SK-N-SH treated with all-trans-retinoic acid at 6 μM for 48 hours (cell line): ENCODE measurements around the gene PDCD1LG2.
A peak's percentile ranks its signal among the peaks of the same experiment; 100 is the strongest.

Experiments
- CSDC2 ChIP-seq: fragments of 250-450 bp; sonication (Bioruptor Pico); IDR thresholded peaks from 2 replicates; pipeline ENCODE4 v1.5.0; 2020; ENCODE audit warnings: mild to moderate bottlenecking, moderate library complexity
- ESRRG ChIP-seq: fragments of 250-450 bp; sonication (Bioruptor Pico); IDR thresholded peaks from 2 replicates; pipeline ENCODE4 v1.6.1; 2021; ENCODE audit warnings: mild to moderate bottlenecking
- ISL1 ChIP-seq: fragments of 250-450 bp; sonication (Bioruptor Pico); IDR thresholded peaks from 2 replicates; pipeline ENCODE4 v2.1.2; 2022; ENCODE audit warnings: mild to moderate bottlenecking, moderate library complexity
- OSR1 ChIP-seq: fragments of 250-450 bp; sonication (Bioruptor Pico); IDR thresholded peaks from 2 replicates; pipeline ENCODE4 v1.8.0; 2022; ENCODE audit warnings: moderate library complexity, mild to moderate bottlenecking, inconsistent platforms
- RARB ChIP-seq: fragments of 250-450 bp; sonication (Bioruptor Pico); IDR thresholded peaks from 2 replicates; pipeline ENCODE4 v1.8.0; 2021; ENCODE audit warnings: mild to moderate bottlenecking, moderate library complexity
- TOX ChIP-seq: fragments of 250-450 bp; sonication (Bioruptor Pico); IDR thresholded peaks from 2 replicates; pipeline ENCODE4 v1.8.0; 2021; ENCODE audit warnings: mild to moderate bottlenecking, moderate library complexity, borderline replicate concordance
- ZFP3 ChIP-seq: fragments of 250-450 bp; sonication (Bioruptor Pico); IDR thresholded peaks from 2 replicates; pipeline ENCODE4 v1.5.0; 2020; ENCODE audit warnings: mild to moderate bottlenecking, moderate library complexity
- ZFP30 ChIP-seq: fragments of 450-650 bp; formaldehyde crosslinking; IDR thresholded peaks from 2 replicates; pipeline ENCODE4 v1.5.0; 2022; ENCODE audit warnings: mild to moderate bottlenecking, moderate library complexity
- ZNF70 ChIP-seq: fragments of 450-650 bp; formaldehyde crosslinking; IDR thresholded peaks from 2 replicates; pipeline ENCODE4 v1.5.0; 2020; ENCODE audit warnings: mild to moderate bottlenecking, moderate library complexity
- TF ChIP-seq, protein P1 (sequence below): fragments of 250-450 bp; sonication (Bioruptor Pico); IDR thresholded peaks from 2 replicates; pipeline ENCODE4 v1.8.0; 2020; ENCODE audit warnings: mild to moderate bottlenecking, moderate library complexity, borderline replicate concordance
- TF ChIP-seq, protein P2 (sequence below): fragments of 250-450 bp; sonication (Bioruptor Pico); IDR thresholded peaks from 2 replicates; pipeline ENCODE4 v1.8.0; 2021; ENCODE audit warnings: low read depth, mild to moderate bottlenecking, moderate library complexity, borderline replicate concordance
- TF ChIP-seq, protein P3 (sequence below): fragments of 250-450 bp; sonication (Bioruptor Pico); IDR thresholded peaks from 2 replicates; pipeline ENCODE4 v1.5.0; 2020; ENCODE audit warnings: mild to moderate bottlenecking, moderate library complexity

DNA sequence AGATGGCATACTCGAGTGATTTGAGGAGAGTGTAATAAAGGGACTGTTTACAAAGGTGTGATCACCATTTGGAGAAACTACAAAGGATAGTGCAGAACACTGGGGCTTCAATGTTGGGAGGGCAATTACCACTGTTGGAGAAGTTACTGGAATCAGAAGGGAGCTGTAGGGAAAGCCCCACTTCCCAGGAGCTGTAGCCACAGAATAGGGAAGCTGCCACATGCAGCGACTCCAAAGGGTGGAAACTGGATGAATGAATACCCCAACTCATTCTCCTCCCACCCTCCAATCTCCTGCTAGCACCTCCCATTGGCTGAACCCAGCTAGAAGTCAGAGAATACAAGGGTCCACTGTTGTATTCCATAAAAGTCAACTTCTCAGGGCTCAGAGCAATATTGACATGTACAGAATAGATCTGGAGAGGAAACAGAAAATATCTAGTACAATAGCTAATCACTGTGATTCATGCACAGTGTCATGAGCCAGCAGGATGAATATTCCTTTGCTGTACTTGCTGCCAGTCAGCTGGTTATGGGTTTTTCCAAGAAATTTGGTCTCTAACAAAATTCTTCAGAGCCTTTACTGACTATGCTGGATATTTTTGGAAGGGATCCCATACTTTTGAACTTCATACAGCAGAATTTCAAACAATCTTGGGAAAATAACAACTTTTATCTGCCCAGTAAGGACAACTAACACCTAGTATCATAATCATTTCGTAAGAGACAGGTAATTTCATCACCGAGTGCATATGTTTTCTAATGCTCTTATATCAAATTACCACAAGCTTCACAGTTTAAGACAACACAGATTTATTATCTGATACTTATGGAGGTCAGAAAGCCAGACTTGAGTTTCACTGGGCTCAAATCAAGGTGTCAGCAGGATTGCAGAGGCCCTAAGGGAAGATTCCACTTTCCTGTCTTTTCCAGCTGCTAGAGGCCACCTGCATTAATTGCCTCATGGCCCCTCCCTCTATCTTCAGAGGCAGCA is 39.6 kb downstream of the PDCD1LG2 start:
- TF ChIP-seq OSR1 (CRISPR knock-in tag) (no peak), ESRRG (CRISPR knock-in tag) (no peak), ZFP30 (CRISPR knock-in tag) (no peak), ISL1 (CRISPR knock-in tag) (0 out of 2 replicates have a peak, but pooled peaks have one; percentile 3), ZNF70 (CRISPR knock-in tag) (no peak), ZFP3 (CRISPR knock-in tag) (no peak), RARB (no peak), TOX (CRISPR knock-in tag) (no peak), CSDC2 (CRISPR knock-in tag) (no peak)
- TF ChIP-seq, protein P1, sequence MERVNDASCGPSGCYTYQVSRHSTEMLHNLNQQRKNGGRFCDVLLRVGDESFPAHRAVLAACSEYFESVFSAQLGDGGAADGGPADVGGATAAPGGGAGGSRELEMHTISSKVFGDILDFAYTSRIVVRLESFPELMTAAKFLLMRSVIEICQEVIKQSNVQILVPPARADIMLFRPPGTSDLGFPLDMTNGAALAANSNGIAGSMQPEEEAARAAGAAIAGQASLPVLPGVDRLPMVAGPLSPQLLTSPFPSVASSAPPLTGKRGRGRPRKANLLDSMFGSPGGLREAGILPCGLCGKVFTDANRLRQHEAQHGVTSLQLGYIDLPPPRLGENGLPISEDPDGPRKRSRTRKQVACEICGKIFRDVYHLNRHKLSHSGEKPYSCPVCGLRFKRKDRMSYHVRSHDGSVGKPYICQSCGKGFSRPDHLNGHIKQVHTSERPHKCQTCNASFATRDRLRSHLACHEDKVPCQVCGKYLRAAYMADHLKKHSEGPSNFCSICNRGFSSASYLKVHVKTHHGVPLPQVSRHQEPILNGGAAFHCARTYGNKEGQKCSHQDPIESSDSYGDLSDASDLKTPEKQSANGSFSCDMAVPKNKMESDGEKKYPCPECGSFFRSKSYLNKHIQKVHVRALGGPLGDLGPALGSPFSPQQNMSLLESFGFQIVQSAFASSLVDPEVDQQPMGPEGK (CRISPR knock-in tag): no peak
- TF ChIP-seq, protein P2, sequence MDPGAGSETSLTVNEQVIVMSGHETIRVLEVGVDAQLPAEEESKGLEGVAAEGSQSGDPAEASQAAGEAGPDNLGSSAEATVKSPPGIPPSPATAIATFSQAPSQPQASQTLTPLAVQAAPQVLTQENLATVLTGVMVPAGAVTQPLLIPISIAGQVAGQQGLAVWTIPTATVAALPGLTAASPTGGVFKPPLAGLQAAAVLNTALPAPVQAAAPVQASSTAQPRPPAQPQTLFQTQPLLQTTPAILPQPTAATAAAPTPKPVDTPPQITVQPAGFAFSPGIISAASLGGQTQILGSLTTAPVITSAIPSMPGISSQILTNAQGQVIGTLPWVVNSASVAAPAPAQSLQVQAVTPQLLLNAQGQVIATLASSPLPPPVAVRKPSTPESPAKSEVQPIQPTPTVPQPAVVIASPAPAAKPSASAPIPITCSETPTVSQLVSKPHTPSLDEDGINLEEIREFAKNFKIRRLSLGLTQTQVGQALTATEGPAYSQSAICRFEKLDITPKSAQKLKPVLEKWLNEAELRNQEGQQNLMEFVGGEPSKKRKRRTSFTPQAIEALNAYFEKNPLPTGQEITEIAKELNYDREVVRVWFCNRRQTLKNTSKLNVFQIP: no peak
- TF ChIP-seq, protein P3, sequence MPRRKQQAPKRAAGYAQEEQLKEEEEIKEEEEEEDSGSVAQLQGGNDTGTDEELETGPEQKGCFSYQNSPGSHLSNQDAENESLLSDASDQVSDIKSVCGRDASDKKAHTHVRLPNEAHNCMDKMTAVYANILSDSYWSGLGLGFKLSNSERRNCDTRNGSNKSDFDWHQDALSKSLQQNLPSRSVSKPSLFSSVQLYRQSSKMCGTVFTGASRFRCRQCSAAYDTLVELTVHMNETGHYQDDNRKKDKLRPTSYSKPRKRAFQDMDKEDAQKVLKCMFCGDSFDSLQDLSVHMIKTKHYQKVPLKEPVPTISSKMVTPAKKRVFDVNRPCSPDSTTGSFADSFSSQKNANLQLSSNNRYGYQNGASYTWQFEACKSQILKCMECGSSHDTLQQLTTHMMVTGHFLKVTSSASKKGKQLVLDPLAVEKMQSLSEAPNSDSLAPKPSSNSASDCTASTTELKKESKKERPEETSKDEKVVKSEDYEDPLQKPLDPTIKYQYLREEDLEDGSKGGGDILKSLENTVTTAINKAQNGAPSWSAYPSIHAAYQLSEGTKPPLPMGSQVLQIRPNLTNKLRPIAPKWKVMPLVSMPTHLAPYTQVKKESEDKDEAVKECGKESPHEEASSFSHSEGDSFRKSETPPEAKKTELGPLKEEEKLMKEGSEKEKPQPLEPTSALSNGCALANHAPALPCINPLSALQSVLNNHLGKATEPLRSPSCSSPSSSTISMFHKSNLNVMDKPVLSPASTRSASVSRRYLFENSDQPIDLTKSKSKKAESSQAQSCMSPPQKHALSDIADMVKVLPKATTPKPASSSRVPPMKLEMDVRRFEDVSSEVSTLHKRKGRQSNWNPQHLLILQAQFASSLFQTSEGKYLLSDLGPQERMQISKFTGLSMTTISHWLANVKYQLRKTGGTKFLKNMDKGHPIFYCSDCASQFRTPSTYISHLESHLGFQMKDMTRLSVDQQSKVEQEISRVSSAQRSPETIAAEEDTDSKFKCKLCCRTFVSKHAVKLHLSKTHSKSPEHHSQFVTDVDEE (CRISPR knock-in tag): no peak
